Colon (tissue), 2 donors: Measurements from ENCODE around the gene SLC39A7.

Experiments used
- FAIRE-seq: peaks from 2 replicates; lab custom pipeline; 2012; peaks lifted over from hg19 to GRCh38; lab: Jason Lieb, UNC
- donor health status: control.
- donor health status: control.

Gene SLC39A7

GRCh38 chr6:33170176-33171015 is 30.3 kb upstream of the SLC39A7 start:
- FAIRE-seq: no peak

GRCh38 chr6:33171016-33171879 is 29.4 kb upstream of the SLC39A7 start:
- FAIRE-seq: no peak

- no peak for FAIRE-seq
These were observed 28.6 kb upstream of the SLC39A7 start for GRCh38 chr6:33171880-33172687.

- no peak for FAIRE-seq
These were observed 27.8 kb upstream of the SLC39A7 start for GRCh38 chr6:33172688-33173534.

- FAIRE-seq: no peak
These were observed 27.0 kb upstream of the SLC39A7 start for GRCh38 chr6:33173535-33174180.

- no peak for FAIRE-seq
These were observed 25.9 kb upstream of the SLC39A7 start for GRCh38 chr6:33174784-33175183.

GRCh38 chr6:33175436-33176069 is 25.1 kb upstream of the SLC39A7 start:
- FAIRE-seq: no peak

- FAIRE-seq: no peak
These were observed 23.8 kb upstream of the SLC39A7 start for GRCh38 chr6:33176906-33177305.

GRCh38 chr6:33177552-33178446 is 22.9 kb upstream of the SLC39A7 start:
- FAIRE-seq: no peak

- FAIRE-seq: no peak
These were observed 21.8 kb upstream of the SLC39A7 start for GRCh38 chr6:33178755-33179475.

GRCh38 chr6:33181141-33181540 is 19.5 kb upstream of the SLC39A7 start:
- no peak for FAIRE-seq

- FAIRE-seq: no peak
These were observed 17.5 kb upstream of the SLC39A7 start for GRCh38 chr6:33183071-33183683.

GRCh38 chr6:33185190-33185589 is 15.5 kb upstream of the SLC39A7 start:
- FAIRE-seq: no peak

GRCh38 chr6:33185654-33186187 is 14.9 kb upstream of the SLC39A7 start:
- FAIRE-seq: no peak

- no peak for FAIRE-seq
These were observed 12.9 kb upstream of the SLC39A7 start for GRCh38 chr6:33187809-33188208.

GRCh38 chr6:33189164-33189563 is 11.5 kb upstream of the SLC39A7 start:
- no peak for FAIRE-seq

GRCh38 chr6:33189625-33190448 is 10.8 kb upstream of the SLC39A7 start:
- no peak for FAIRE-seq
